ENCODE data around the gene ATP13A2.

- TF ChIP-seq, protein P1, sequence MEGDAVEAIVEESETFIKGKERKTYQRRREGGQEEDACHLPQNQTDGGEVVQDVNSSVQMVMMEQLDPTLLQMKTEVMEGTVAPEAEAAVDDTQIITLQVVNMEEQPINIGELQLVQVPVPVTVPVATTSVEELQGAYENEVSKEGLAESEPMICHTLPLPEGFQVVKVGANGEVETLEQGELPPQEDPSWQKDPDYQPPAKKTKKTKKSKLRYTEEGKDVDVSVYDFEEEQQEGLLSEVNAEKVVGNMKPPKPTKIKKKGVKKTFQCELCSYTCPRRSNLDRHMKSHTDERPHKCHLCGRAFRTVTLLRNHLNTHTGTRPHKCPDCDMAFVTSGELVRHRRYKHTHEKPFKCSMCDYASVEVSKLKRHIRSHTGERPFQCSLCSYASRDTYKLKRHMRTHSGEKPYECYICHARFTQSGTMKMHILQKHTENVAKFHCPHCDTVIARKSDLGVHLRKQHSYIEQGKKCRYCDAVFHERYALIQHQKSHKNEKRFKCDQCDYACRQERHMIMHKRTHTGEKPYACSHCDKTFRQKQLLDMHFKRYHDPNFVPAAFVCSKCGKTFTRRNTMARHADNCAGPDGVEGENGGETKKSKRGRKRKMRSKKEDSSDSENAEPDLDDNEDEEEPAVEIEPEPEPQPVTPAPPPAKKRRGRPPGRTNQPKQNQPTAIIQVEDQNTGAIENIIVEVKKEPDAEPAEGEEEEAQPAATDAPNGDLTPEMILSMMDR (IDR thresholded peaks at IDR 0.05): no peak
- no peak for TF ChIP-seq EZH2 (IDR thresholded peaks at IDR 0.05; ENCODE audit: borderline replicate concordance, insufficient read depth, low read depth, low read length, poor library complexity, severe bottlenecking)
These were observed 4.6 kb downstream of the ATP13A2 start for GRCh38 chr1:17007121-17007520.

Measured in B cell (primary cell).